GM04503 (cell line): ENCODE measurements around the gene CEP126.

Experiments used
- DNase-seq: peaks from one replicate; pipeline ENCODE4 v3.0.0-alpha.2; 2012; ENCODE audit warnings: low read depth

The CEP126 gene

GRCh38 chr11:102007567-102008437 is 93.0 kb downstream of the CEP126 start:
- DNase-seq, result peak; percentile 16

GRCh38 chr11:102010776-102011494 is 96.1 kb downstream of the CEP126 start:
- DNase-seq, result peak; percentile 62

- no peak for DNase-seq
These were observed 98.1 kb downstream of the CEP126 start for GRCh38 chr11:102012946-102013345.

DNA sequence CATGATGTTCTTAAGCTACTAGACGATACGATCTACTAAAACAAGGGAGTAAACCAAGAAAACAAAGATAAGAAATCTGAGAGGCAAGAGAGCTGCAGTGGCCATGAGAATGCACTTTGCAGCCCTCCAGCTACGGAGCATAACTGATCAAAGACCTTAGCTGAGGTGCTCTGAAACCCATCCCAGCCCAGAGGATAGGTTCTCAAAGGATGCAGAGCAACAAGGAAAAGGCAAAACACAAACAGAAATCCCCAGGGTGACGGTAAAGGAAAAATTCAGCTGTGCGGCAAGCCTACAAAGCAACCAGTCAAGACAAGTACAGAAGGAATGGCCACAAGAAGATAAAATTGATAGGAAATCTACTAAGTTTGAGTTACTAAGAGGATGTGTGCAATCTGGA is 99.9 kb downstream of the CEP126 start:
- DNase-seq, result no peak

DNA sequence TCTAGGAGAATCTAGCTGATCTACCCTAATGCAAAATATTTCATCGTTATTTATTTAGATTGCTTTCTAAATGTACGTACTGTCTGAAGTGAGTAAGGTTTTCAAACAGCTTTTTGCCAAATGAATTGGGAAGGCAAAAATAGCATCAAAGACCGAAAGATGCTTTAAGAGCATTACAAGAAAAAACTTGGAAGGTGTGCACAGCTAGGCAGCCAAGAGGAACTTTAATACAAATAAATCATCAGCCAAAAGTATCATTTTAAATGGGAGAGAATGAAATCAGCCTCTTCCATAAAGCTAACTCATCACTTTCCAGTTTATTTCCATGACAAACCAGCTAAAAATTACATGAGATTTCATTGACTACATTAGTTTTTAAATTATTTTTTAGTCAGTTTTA is 102.2 kb downstream of the CEP126 start:
- no peak for DNase-seq

- DNase-seq, result no peak
These were observed 111.4 kb downstream of the CEP126 start for GRCh38 chr11:102026217-102026616.

DNA sequence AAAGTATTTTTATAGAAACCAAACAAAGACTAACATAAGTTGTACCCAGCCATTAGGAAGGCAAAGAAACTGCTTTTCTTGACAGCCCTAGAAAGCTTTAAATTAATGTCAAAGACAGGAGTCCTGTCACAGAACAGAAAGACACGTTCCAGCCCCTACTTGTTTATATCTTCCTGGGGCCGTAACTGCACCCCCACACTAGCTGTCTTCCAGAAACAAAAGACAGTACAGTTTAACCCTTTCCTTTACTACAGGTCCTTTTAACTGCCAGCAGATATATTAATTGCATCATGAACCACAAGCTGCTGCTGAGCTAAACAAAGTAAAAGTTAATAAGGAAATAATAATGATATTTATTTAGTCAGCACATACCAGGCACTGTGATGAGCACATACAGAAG is 112.1 kb downstream of the CEP126 start:
- DNase-seq, result no peak

DNA sequence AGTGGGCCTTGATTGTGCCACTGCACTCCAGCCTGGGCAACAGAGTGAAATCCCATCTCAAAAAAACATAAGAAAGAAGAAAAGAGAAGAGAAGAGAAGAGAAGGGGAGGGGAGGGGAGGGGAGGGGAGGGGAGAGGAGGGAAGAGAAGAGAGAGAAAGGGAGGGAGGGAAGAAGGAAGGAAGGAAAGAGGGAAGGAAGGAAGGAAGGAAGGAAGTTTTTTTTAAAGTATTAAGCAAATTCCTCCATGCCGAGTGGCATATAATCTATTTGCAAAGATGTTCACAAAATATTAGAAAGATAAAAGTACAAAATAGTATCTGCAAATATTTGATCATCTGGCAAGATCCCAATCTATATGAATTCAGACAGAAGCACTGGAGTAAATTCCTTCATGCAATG is 121.9 kb downstream of the CEP126 start:
- no peak for DNase-seq

- DNase-seq, result peak; percentile 39
These were observed 132.0 kb downstream of the CEP126 start for GRCh38 chr11:102046841-102047240.

DNA sequence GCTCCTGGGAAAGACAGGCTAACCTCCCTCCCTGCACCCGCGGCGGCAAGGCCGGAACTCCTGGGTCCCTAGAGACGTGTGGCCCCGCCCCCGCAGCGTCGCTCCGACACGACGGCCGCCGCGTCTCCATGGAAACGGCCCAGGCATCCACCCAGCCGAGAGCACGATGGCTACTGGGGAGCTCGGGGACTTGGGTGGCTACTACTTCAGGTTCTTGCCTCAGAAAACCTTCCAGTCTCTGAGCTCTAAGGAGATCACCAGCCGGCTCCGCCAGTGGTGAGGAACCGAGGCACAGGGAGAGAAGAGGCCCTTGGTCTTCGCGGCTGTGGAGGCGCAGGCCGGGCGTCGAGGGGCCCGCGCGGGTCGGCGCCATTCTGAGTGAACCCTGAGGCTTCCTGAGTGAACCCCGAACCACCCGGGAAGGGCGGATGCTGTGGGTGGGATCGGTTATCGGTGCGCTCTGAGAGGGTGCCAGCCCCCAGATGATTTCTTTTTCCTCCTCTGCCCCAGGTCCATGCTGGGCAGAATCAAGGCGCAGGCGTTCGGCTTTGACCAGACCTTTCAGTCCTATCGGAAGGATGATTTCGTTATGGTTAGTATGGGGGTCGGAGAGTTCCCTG is 132.6 kb downstream of the CEP126 start, which contains the start of gene CFAP300:
Gene CFAP300, plus strand, starts transcription at position 133 of the 620 bp plus-strand sequence. Its CDS starts 34 bp downstream, at position 167.
- DNase-seq, result peak; percentile 42
